ENCODE measurements around the gene ANO9. TPM values are rescaled to one million over a fixed set of nuclear protein-coding genes. Genes with fewer than 3 reads are reported as not detected.

ANO9 gene
- total RNA-seq, 1 donor from 2014 or later = 1.3 TPM

DNA sequence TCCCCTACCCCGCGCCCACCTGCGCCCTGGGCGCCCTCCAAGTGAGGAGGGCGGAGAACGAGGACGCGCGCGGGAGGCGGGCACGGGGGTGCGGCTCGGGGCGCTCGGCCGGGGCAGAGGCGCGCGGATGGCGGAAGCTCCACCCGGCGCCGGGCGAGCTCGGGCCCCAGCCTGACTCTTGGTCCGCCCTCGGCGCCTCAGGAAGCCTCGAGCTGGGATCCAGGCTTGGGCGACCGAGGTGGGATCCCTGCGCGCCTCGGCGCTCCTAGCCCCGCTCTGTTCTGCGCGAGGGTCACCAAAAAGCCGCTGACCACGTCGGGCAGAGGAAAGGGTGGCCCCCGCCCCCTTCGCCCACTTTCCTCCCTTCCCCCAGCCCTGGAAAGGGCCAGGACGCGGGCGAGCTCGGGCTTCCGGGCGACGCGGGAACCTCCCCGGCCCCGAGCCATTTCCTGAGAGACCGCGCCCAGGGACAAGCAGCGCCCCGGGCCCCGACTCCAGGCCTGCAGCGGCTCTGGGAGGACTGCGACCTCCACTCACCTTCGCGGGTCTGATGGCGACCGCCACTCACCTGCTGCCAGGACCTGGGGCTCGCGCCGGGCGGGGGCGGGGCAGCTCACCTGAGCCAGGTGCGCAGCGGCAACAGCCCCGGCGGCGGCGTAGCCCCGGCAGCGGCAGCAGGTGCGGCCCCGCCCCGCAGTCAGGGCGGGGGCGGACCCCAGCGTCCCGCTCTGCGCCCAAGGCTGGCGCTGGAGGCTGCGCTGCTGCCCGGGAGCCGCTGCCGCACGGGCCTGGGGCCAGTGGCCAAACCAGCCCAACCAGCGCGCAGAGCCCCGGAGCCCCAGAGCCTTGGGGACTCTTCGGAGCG lies 24.8 kb downstream of the ANO9 start:
- no peak overlapping the region for H3K9ac ChIP-seq
- no peak overlapping the region for H3K27ac ChIP-seq
- Mint-ChIP-seq H3K27ac (no peak overlapping the region), H3K36me3 (no peaks in the 10 kb centered on the region), H3K4me1 (no peaks in the 10 kb centered on the region), H3K27me3 (ENCODE audit: insufficient read depth, low read depth) (peaks cover 40% of the 10 kb centered on the region), H3K9me3 (peaks cover 2% of the 10 kb centered on the region), H3K4me3 (no peak overlapping the region)
- TF ChIP-seq EZH2phosphoT487 (IDR thresholded peaks at IDR 0.05) (peak; percentile 88), EZH2 (IDR thresholded peaks at IDR 0.05) (peak; percentile 83), CTCF (IDR thresholded peaks at IDR 0.05) (no peak)
- H3K4me3 ChIP-seq = peak overlapping the region; percentile 60
- peaks cover 5% of the 10 kb centered on the region for H3K4me1 ChIP-seq
- H2AFZ ChIP-seq (replicated peaks) = peak overlapping the region; percentile 98
- no peaks in the 10 kb centered on the region for H3K79me2 ChIP-seq (ENCODE audit: low read depth)
- no peaks in the 10 kb centered on the region for H3K36me3 ChIP-seq
- H3K27me3 ChIP-seq = peaks cover 57% of the 10 kb centered on the region
- H3K4me2 ChIP-seq = peak overlapping the region; percentile 92
- DNase-seq (ENCODE audit: low spot score) = peak; percentile 62
- H3F3A ChIP-seq (ENCODE audit: low read depth) = no peaks in the 10 kb centered on the region
- no peaks in the 10 kb centered on the region for H3K9me3 ChIP-seq (ENCODE audit: low read depth)
- H4K20me1 ChIP-seq (ENCODE audit: low read depth) = peaks cover 4% of the 10 kb centered on the region

GRCh38 chr11:416051-416756 lies 25.6 kb downstream of the ANO9 start:
- peaks cover 5% of the 10 kb centered on the region for H3K4me1 ChIP-seq
- no peak for TF ChIP-seq EZH2 (IDR thresholded peaks at IDR 0.05)
- no peak for TF ChIP-seq CTCF (IDR thresholded peaks at IDR 0.05)
- peak; percentile 91 for TF ChIP-seq EZH2phosphoT487 (IDR thresholded peaks at IDR 0.05)
- H3K4me1 Mint-ChIP-seq = no peaks in the 10 kb centered on the region
- peak overlapping the region; percentile 60 for H3K4me3 ChIP-seq
- H2AFZ ChIP-seq (replicated peaks) = peak overlapping the region; percentile 98
- H3K36me3 Mint-ChIP-seq = no peaks in the 10 kb centered on the region
- H3K36me3 ChIP-seq = no peaks in the 10 kb centered on the region
- H3F3A ChIP-seq (ENCODE audit: low read depth) = no peaks in the 10 kb centered on the region
- H3K27me3 Mint-ChIP-seq (ENCODE audit: insufficient read depth, low read depth) = peaks cover 40% of the 10 kb centered on the region
- H3K4me3 Mint-ChIP-seq = peak overlapping the region; percentile 38
- peak; percentile 38 for DNase-seq (ENCODE audit: low spot score)
- H3K27ac Mint-ChIP-seq = no peak overlapping the region
- peaks cover 57% of the 10 kb centered on the region for H3K27me3 ChIP-seq
- peak overlapping the region; percentile 92 for H3K4me2 ChIP-seq
- H3K27ac ChIP-seq = no peak overlapping the region
- peaks cover 2% of the 10 kb centered on the region for H3K9me3 Mint-ChIP-seq
- no peak overlapping the region for H3K9ac ChIP-seq
- no peaks in the 10 kb centered on the region for H3K9me3 ChIP-seq (ENCODE audit: low read depth)
- H3K79me2 ChIP-seq (ENCODE audit: low read depth) = no peaks in the 10 kb centered on the region
- H4K20me1 ChIP-seq (ENCODE audit: low read depth) = peaks cover 4% of the 10 kb centered on the region

DNA sequence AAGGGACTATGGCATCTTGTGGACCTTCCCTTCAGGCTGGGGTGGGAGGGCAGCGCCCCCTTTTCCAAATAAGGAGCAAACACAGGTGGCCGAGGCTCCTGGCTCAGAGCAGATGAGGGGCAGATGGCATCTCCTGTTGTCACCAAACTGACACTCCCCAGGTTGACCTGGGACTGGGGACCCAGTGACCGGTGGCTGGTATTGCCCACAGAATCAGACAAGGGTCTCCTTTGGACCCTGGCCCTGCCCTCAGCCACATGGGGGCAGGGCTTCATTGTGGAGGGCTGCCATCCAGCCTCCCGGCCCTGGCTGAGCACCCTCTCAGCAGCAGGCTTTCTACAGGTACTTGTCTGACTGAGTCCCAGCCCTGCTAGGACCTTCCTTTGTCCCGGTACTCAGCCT lies 26.2 kb downstream of the ANO9 start:
- peaks cover 2% of the 10 kb centered on the region for H3K9me3 Mint-ChIP-seq
- no peak overlapping the region for H3K4me3 Mint-ChIP-seq
- no peak overlapping the region for H3K4me2 ChIP-seq

More for the DNA sequence above, 26.2 kb downstream of the ANO9 start:
- H3K27me3 Mint-ChIP-seq (ENCODE audit: insufficient read depth, low read depth) = peaks cover 40% of the 10 kb centered on the region
- Histone ChIP-seq H3K9ac (no peak overlapping the region), H3K27me3 (peaks cover 57% of the 10 kb centered on the region), H3K4me3 (no peak overlapping the region), H3K36me3 (no peaks in the 10 kb centered on the region), H3K4me1 (peaks cover 5% of the 10 kb centered on the region), H4K20me1 (ENCODE audit: low read depth) (peaks cover 4% of the 10 kb centered on the region), H3K9me3 (ENCODE audit: low read depth) (no peaks in the 10 kb centered on the region), H3K27ac (no peak overlapping the region), H3K79me2 (ENCODE audit: low read depth) (no peaks in the 10 kb centered on the region), H2AFZ (replicated peaks) (no peak overlapping the region), H3F3A (ENCODE audit: low read depth) (no peaks in the 10 kb centered on the region)
- no peak for TF ChIP-seq EZH2 (IDR thresholded peaks at IDR 0.05)
- TF ChIP-seq CTCF (IDR thresholded peaks at IDR 0.05) = no peak
- no peak for TF ChIP-seq EZH2phosphoT487 (IDR thresholded peaks at IDR 0.05)
- DNase-seq (ENCODE audit: low spot score) = no peak
- H3K4me1 Mint-ChIP-seq = no peaks in the 10 kb centered on the region
- H3K27ac Mint-ChIP-seq = no peak overlapping the region
- no peaks in the 10 kb centered on the region for H3K36me3 Mint-ChIP-seq
